NB4 (cell line): ENCODE data around the gene B4GAT1.

Experiments
- DNase-seq: peaks from one replicate; pipeline ENCODE4 v3.0.0; 2010; ENCODE audit warnings: low read depth
- H3K4me3 ChIP-seq: one replicate; pipeline ENCODE4 v1.5.1; 2011; ENCODE audit warnings: mild to moderate bottlenecking, low read depth, low read length, moderate library complexity
- MYC ChIP-seq: IDR thresholded peaks from 2 replicates; pipeline ENCODE4 v1.6.1; 2011; ENCODE audit warnings: low read depth, low read length
- POLR2A ChIP-seq: IDR thresholded peaks from 2 replicates; pipeline ENCODE4 v1.6.1; 2011; ENCODE audit warnings: mild to moderate bottlenecking; ENCODE audit not compliant: insufficient read length; ENCODE audit errors: extremely low read depth
- TF ChIP-seq, protein P1 (sequence below): IDR thresholded peaks from 2 replicates; pipeline ENCODE4 v1.6.1; 2011; ENCODE audit warnings: low read depth, low read length
- TF ChIP-seq, protein P2 (sequence below): IDR thresholded peaks from one replicate; pipeline ENCODE4 v1.5.1; 2012; ENCODE audit warnings: low read depth, low read length

Gene B4GAT1

DNA sequence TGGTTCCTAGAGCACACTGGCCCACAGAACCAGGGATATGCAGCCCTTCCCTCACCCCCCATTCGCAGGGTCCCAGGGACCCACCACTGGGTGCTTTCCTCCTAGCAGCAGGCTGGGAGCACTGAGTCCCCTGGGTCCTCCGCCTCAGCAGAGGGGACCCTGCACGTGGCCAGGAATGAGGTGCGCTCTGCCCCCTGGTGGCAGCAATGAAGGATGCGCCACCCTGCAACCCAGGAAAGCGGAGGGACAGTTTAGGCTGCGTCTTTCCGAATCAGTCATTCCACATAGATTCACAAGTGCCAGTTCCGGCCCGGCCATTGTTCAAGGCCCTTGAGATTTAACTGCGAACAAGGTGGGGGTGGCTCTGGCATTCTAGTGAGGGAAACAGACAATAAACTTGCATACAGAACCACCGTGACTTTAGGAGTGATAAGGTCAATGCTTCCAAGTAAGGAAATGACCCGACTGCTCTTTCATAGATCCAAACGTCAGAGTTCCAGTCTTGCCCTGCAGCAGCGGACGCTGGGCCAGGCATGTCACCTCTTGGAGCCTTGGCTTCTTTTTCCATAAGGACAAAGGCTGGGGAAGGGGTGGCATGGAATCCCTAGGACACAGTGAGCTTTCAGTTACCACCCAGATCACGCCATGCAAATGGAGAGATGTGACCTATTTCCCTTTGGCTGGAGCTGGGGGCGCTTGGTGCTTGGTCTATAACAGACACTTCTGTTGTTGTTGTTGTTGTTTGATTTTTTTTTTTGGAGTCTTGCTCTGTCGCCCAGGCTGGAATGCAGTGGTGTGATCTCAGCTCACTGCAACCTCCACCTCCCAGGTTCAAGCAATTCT lies 18.9 kb downstream of the B4GAT1 start:
- peak; percentile 91 for DNase-seq
- no peak overlapping the region for H3K4me3 ChIP-seq
- TF ChIP-seq, protein P1, sequence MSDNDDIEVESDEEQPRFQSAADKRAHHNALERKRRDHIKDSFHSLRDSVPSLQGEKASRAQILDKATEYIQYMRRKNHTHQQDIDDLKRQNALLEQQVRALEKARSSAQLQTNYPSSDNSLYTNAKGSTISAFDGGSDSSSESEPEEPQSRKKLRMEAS = peak; percentile 99
- peak; percentile 100 for TF ChIP-seq MYC
- TF ChIP-seq, protein P2, sequence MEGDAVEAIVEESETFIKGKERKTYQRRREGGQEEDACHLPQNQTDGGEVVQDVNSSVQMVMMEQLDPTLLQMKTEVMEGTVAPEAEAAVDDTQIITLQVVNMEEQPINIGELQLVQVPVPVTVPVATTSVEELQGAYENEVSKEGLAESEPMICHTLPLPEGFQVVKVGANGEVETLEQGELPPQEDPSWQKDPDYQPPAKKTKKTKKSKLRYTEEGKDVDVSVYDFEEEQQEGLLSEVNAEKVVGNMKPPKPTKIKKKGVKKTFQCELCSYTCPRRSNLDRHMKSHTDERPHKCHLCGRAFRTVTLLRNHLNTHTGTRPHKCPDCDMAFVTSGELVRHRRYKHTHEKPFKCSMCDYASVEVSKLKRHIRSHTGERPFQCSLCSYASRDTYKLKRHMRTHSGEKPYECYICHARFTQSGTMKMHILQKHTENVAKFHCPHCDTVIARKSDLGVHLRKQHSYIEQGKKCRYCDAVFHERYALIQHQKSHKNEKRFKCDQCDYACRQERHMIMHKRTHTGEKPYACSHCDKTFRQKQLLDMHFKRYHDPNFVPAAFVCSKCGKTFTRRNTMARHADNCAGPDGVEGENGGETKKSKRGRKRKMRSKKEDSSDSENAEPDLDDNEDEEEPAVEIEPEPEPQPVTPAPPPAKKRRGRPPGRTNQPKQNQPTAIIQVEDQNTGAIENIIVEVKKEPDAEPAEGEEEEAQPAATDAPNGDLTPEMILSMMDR = peak; percentile 89
- no peak for TF ChIP-seq POLR2A

DNA sequence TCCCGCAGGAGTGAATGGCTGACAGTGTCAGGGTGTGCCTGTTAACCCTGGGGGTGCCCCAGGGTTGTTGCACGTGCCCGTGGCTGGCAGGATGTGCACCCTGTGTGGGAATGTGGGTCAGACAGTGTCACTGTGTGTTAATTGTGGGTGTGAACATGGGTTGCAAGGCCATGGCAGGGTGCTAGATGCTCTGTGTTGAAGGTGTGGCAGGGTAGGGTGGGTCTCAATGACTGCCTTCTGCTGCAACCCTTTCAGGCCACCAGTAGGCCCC lies 19.5 kb downstream of the B4GAT1 start:
- H3K4me3 ChIP-seq = no peak overlapping the region
- TF ChIP-seq, protein P1 = no peak
- TF ChIP-seq POLR2A (no peak), MYC (no peak)
- TF ChIP-seq, protein P2 = no peak
- DNase-seq = no peak

DNA sequence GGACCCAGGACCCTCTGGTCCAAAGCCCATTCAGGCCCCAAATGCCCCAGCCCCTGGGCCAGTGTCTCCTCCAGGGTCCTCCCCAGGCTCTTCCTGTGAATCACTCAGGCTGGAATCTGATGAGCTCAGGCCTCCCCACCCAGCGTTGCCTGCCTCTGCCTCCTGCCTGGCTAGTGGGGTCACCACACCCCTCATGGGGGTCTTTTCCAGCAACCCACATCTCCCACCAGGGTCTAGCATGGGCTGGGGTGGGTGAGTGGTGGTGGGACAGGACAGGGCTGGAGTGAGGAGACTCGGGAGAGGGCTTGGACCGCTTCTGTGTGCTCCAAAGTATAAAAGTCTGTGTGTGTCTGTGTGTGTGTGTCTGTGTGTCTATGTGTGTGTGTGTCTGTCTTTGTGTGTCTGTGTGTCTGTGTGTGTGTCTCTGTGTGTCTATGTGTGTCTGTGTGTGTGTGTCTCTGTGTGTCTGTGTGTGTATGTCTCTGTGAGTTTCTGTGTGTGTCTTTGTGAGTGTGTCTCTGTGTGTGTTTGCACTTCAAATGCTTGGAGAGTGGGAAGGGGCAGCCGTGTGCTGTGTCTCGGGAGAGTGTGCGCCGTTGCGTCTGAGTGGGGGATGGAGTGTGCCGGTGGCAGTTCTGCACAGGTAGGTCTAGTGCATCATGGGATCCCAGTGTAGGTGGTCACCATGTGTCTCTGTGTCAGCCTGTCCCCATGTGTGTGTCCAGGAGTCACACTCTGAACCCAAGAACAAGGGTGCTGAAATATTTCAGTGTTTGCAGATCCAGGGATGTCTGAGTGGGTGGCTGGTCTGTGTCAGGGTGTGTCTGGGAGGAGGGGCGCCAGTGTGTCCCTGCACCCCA lies 20.0 kb downstream of the B4GAT1 start:
- TF ChIP-seq POLR2A = no peak
- TF ChIP-seq, protein P2 = no peak
- no peak for DNase-seq
- no peak overlapping the region for H3K4me3 ChIP-seq

DNA sequence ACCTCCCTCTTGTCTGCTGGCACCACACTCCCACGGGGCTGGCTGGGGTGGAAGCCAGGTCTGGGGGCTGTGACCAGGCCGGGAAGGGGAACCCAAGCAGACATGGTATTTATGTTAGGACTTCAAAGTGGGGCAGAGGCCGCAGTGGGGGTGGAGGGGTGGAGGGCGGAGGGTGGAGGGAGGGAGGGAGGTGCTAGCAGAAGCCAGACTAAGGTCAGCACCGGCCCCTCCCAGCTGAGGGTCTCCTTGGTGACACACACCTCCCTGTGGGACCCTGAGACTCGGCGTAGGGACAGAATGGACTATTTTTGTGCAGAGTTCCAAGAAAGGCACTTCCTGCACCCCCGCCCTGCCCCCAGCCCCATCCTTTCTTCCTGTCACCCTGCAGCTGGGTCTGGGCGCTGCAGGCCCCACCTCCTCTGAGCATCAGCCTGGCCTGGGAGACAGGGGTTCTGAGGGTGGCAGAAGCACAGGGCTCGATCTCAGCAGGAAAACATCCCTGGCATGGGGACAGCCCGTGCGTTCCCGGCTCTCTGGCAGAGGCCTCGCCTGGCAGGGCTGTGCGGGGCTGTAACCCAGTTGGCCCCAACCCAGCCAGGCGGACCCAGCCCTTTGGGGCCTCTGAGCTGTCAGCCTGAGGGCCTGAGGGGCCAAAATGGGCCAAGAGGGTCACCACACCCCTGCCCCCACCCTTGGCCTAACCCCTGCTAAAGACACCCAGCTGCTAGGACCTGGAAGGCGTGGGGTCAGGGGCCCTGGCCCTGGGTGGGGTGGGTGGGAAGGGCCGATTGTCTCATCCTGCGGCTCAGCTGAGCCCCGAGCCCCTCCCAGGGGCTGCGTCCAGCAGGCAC lies 20.9 kb downstream of the B4GAT1 start:
- H3K4me3 ChIP-seq = no peak overlapping the region
- TF ChIP-seq POLR2A (no peak), MYC (no peak)
- TF ChIP-seq, protein P1 = no peak
- TF ChIP-seq, protein P2 = no peak
- peak; percentile 44 for DNase-seq

DNA sequence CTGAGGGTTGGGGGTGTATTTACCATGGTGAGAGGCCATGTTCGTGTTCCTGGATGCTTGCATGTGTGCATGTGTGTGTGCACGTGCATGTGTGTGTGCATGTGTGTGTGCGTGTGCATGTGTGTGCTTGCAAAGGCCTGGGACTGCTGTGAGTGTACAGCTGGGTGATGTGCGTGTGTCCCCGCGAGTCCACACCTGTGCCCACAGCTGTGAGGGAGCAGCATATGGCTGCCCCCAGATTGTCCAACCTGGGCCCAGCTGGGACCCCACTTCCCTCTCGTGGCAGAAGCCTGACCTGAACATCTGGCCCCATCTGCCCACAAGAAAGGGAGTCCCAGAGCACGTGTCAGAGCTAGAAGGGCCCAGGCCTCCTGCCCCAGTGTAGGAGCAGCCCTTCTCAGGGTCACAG lies 22.2 kb downstream of the B4GAT1 start:
- no peak for TF ChIP-seq POLR2A
- TF ChIP-seq, protein P1 = peak; percentile 25; the same call in 1 of the 2 replicates
- peak; percentile 50 for DNase-seq
- no peak overlapping the region for H3K4me3 ChIP-seq
